IMR-90 (cell line): Measurements from ENCODE around the gene SH3TC1. TPM values are rescaled to one million over a fixed set of nuclear protein-coding genes. Genes with fewer than 3 reads are reported as not detected.

Source experiments
- ATAC-seq: fragments of 200-7000 bp; cut with Tn5 transposase; 2 replicates; pipeline ENCODE4 v1.9.1; 2020; ENCODE audit warnings: low read depth, mild to moderate bottlenecking, moderate library complexity
- BruUV-seq: library from RNA; stranded (reverse); fragments of 400-500 nt; replicated peaks from 2 replicates; lab custom pipeline; 2021; lab: Mats Ljungman, UMichigan
- CTCF ChIA-PET: fragments of 300-600 bp; formaldehyde crosslinking; extraction: SDS; loops from one replicate; lab custom pipeline; 2021; ENCODE audit warnings: antibody characterized with exemption; lab: Yijun Ruan, JAX
- POLR2A ChIA-PET: fragments of 300-600 bp; sonication (Branson Sonifier 250); formaldehyde crosslinking; loops from one replicate; lab custom pipeline; 2022; ENCODE audit warnings: antibody characterized with exemption; ENCODE audit not compliant: unreplicated experiment; lab: Charles Lee
- DNase-seq: peaks from one replicate; pipeline ENCODE4 v3.0.0; 2013
- H2AFZ ChIP-seq: replicated peaks from 2 replicates; pipeline ENCODE3; 2013; ENCODE audit warnings: low read length, mild to moderate bottlenecking; ENCODE audit not compliant: poor library complexity
- H2AK5ac ChIP-seq: 2 replicates; pipeline ENCODE4 v1.6.1; 2013; ENCODE audit warnings: low read depth, low read length, inconsistent platforms
- H2AK9ac ChIP-seq: replicated peaks from 2 replicates; pipeline ENCODE3; 2013; ENCODE audit warnings: mild to moderate bottlenecking, low read depth, low read length, moderate library complexity; ENCODE audit not compliant: poor library complexity
- H2BK120ac ChIP-seq: 2 replicates; pipeline ENCODE4 v1.6.1; 2013; ENCODE audit warnings: low read depth, low read length, inconsistent platforms
- H2BK15ac ChIP-seq: 3 replicates; pipeline ENCODE4 v1.6.1; 2013; ENCODE audit warnings: low read depth, low read length, inconsistent platforms
- H2BK20ac ChIP-seq: 2 replicates; pipeline ENCODE4 v1.6.1; 2013; ENCODE audit warnings: low read depth, mild to moderate bottlenecking, inconsistent platforms, low read length, moderate library complexity
- H2BK5ac ChIP-seq: 2 replicates; pipeline ENCODE4 v1.6.1; 2013; ENCODE audit warnings: mild to moderate bottlenecking, low read depth, low read length, inconsistent platforms; ENCODE audit not compliant: poor library complexity, severe bottlenecking
- H3K14ac ChIP-seq: replicated peaks from 2 replicates; pipeline ENCODE4 v1.6.1; 2013; ENCODE audit warnings: low read depth, low read length, inconsistent platforms
- H3K18ac ChIP-seq: 2 replicates; pipeline ENCODE4 v1.6.1; 2013; ENCODE audit warnings: low read depth, low read length, control low read depth
- H3K23ac ChIP-seq: 2 replicates; pipeline ENCODE4 v1.6.1; 2013; ENCODE audit warnings: low read depth, low read length, inconsistent platforms
- H3K27ac ChIP-seq: 2 replicates; pipeline ENCODE4 v1.5.1; 2013; ENCODE audit warnings: mild to moderate bottlenecking, control low read depth, low read length; ENCODE audit not compliant: insufficient read depth
- H3K27me3 ChIP-seq: 2 replicates; pipeline ENCODE4 v1.6.1; 2013; ENCODE audit warnings: low read length; ENCODE audit not compliant: control insufficient read depth, insufficient read depth
- H3K36me3 ChIP-seq: 2 replicates; pipeline ENCODE4 v1.6.1; 2013; ENCODE audit warnings: low read length, mixed read lengths; ENCODE audit not compliant: control insufficient read depth, insufficient read depth
- H3K4ac ChIP-seq: 2 replicates; pipeline ENCODE4 v1.6.1; 2013; ENCODE audit warnings: low read depth, low read length, inconsistent platforms
- H3K4me1 ChIP-seq: 2 replicates; pipeline ENCODE4 v1.6.1; 2013; ENCODE audit warnings: low read length, mixed read lengths; ENCODE audit not compliant: control insufficient read depth, insufficient read depth
- H3K4me2 ChIP-seq: 2 replicates; pipeline ENCODE4 v1.6.1; 2013; ENCODE audit warnings: low read depth, mild to moderate bottlenecking, control low read depth, low read length, moderate library complexity
- H3K4me3 ChIP-seq: 2 replicates; pipeline ENCODE4 v1.5.1; 2013; ENCODE audit warnings: low read depth, mild to moderate bottlenecking, control low read depth, low read length, moderate library complexity; ENCODE audit not compliant: insufficient read depth
- H3K56ac ChIP-seq: 2 replicates; pipeline ENCODE4 v1.6.1; 2013; ENCODE audit warnings: low read length, inconsistent platforms; ENCODE audit not compliant: insufficient read depth; ENCODE audit errors: extremely low read depth
- H3K79me1 ChIP-seq, 2 experiments: 2 replicates each; pipeline ENCODE4 v1.6.1; 2013; ENCODE audit warnings: low read length in 2 of 2, inconsistent platforms in 1 of 2, low read depth in 1 of 2
- H3K9ac ChIP-seq: 2 replicates; pipeline ENCODE4 v1.6.1; 2013; ENCODE audit warnings: low read depth, low read length, control low read depth
- H3K9me1 ChIP-seq: 2 replicates; pipeline ENCODE4 v1.6.1; 2013; ENCODE audit warnings: low read length, inconsistent platforms; ENCODE audit not compliant: insufficient read depth
- H3K9me3 ChIP-seq: 2 replicates; pipeline ENCODE4 v1.6.1; 2013; ENCODE audit warnings: low read length; ENCODE audit not compliant: control insufficient read depth, insufficient read depth
- H4K20me1 ChIP-seq: 2 replicates; pipeline ENCODE4 v1.6.1; 2013; ENCODE audit warnings: low read length, inconsistent platforms; ENCODE audit not compliant: insufficient read depth
- H4K5ac ChIP-seq: 2 replicates; pipeline ENCODE4 v1.6.1; 2013; ENCODE audit warnings: mild to moderate bottlenecking, low read depth, low read length, control low read depth
- H4K8ac ChIP-seq, 2 experiments: 2 replicates each; pipeline ENCODE4 v1.6.1; 2013; ENCODE audit warnings: low read depth in 2 of 2, low read length in 2 of 2, control low read depth in 1 of 2, inconsistent platforms in 1 of 2
- H4K91ac ChIP-seq: 2 replicates; pipeline ENCODE4 v1.6.1; 2013; ENCODE audit warnings: low read depth, low read length, inconsistent platforms; ENCODE audit not compliant: insufficient read depth
- BHLHE40 ChIP-seq: fragments of 150-350 bp; IDR thresholded peaks from 2 replicates; pipeline ENCODE4 v1.6.1; 2016; ENCODE audit warnings: mild to moderate bottlenecking, low read depth, low read length
- FOS ChIP-seq: fragments of 150-350 bp; IDR thresholded peaks from 2 replicates; pipeline ENCODE4 v1.6.1; 2016; ENCODE audit warnings: low read depth, low read length
- POLR2A ChIP-seq: IDR thresholded peaks from 2 replicates; pipeline ENCODE4 v1.6.1; 2012; ENCODE audit warnings: mild to moderate bottlenecking, low read depth, low read length
- RAD21 ChIP-seq: IDR thresholded peaks from 2 replicates; pipeline ENCODE4 v1.6.1; 2012; ENCODE audit warnings: low read length, improper control_type of control experiment
- SMC3 ChIP-seq: fragments of 150-350 bp; IDR thresholded peaks from 2 replicates; pipeline ENCODE4 v1.6.1; 2016; ENCODE audit warnings: low read depth, mild to moderate bottlenecking, antibody characterized with exemption, low read length, moderate library complexity
- WGBS, 2 experiments: methylation state at CpG; one replicate each; pipeline versions ENCODE4 v1.1.5 to v1.1.7; 2013; ENCODE audit warnings: missing lambda C conversion rate in 2 of 2; ENCODE audit not compliant: insufficient read length in 1 of 2; ENCODE audit errors: extremely low coverage in 2 of 2; 5-methylcytosine and 5-hydroxymethylcytosine counted together
- dilution Hi-C: fragments of 300-500 bp; cut with HindIII; formaldehyde crosslinking; loops from one replicate; pipeline ENCODE4 v1.14.3; 2018; ENCODE audit warnings: low sequenced_read_pairs; ENCODE audit not compliant: unreplicated experiment
- in situ Hi-C: fragments of 300-500 bp; cut with MboI; formaldehyde crosslinking; loops from 3 replicates; pipeline ENCODE4 v1.14.3; 2019; ENCODE audit warnings: low sequenced_read_pairs, inconsistent platforms, mixed read lengths
- intact Hi-C: fragments of 100-400 bp; cut with micrococcal nuclease; formaldehyde crosslinking; loops from 2 replicates; pipeline ENCODE4 v1.10.0; 2022
- polyA plus RNA-seq, 3 experiments: library from polyadenylated mRNA; depleted of rRNA; stranded (reverse); fragments of >200 nt; gene quantifications; 2 replicates each; pipeline ENCODE4 v1.2.3, GENCODE V29; 2012; ENCODE audit warnings: low replicate concordance in 1 of 3
- total RNA-seq: library from RNA; depleted of rRNA; stranded (reverse); fragments of >200 nt; gene quantifications from 2 replicates; pipeline ENCODE4 v1.2.3, GENCODE V29; 2012
- TF ChIP-seq, protein P1 (sequence below): fragments of 150-350 bp; IDR thresholded peaks from 2 replicates; pipeline ENCODE4 v1.6.1; 2016; ENCODE audit warnings: low read depth, mild to moderate bottlenecking, low read length, moderate library complexity, borderline replicate concordance
- TF ChIP-seq, protein P2 (sequence below): conservative IDR thresholded peaks from 2 replicates; pipeline ENCODE4 v1.5.1; 2012; ENCODE audit warnings: mild to moderate bottlenecking, low read depth, low read length, improper control_type of control experiment

Gene SH3TC1
- total and polyA plus RNA-seq, 2 of the 4 experiments (the other 2 are of a cell fraction): 1.6 to 2.2 TPM

DNA sequence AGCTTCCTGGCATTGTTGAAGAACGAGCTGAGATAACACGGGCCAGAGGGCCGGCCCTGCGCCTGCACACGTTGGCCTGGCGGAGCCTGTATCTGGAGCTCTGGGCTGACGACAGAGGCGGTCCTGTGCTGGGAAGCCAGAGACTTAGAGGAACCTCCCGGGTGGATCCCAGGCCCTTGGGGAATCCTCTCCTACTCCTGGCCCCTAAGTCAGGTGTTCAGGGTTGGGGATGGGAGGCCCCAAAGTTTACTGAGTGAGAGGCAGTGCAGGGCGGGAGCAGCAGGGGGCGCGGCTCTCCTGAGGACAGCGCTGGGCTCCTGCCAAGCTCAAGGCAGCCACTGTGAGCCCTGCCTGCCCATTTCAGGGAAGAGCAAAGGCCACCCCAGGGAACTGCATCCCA, 68.0 kb downstream of the SH3TC1 start:
- intact Hi-C loops: loop anchor here (1.0 kb wide), 1 partner anchor 136 kb away; no protein-coding TSS in a partner anchor

More for the DNA sequence above, 68.0 kb downstream of the SH3TC1 start:
- Histone ChIP-seq H2BK15ac (no peak overlapping the region), H3K9ac (no peak overlapping the region), H2BK20ac (no peak overlapping the region), H3K4ac (no peak overlapping the region), H2BK5ac (no peak overlapping the region), H3K9me3 (no peaks in the 10 kb centered on the region), H3K56ac (no peak overlapping the region), H3K79me1 (peaks cover 0 to 12% of the 10 kb centered on the region in 2 experiments; a peak in 2 of 4 replicates), H4K20me1 (no peaks in the 10 kb centered on the region), H2AFZ (no peak overlapping the region), H3K36me3 (no peaks in the 10 kb centered on the region), H3K9me1 (peaks cover 6% of the 10 kb centered on the region; the same call in 1 of the 2 replicates), H4K91ac (no peak overlapping the region), H3K27me3 (peaks cover 9% of the 10 kb centered on the region), H4K5ac (no peak overlapping the region), H3K4me1 (peaks cover 5% of the 10 kb centered on the region), H2AK5ac (no peak overlapping the region), H3K14ac (no peak overlapping the region), H2BK120ac (no peak overlapping the region), H2AK9ac (no peak overlapping the region), H3K27ac (no peak overlapping the region), H3K23ac (no peak overlapping the region), H3K4me3 (no peak overlapping the region), H3K4me2 (no peak overlapping the region), H4K8ac (no peak overlapping the region), H3K18ac (no peak overlapping the region)
- ChIA-PET CTCF (interaction anchor here (0.6 to 1.9 kb wide), 10 partner anchors 9 to 143 kb away, joined by 3 to 10 read pairs (median 4); no protein-coding TSS in a partner anchor), POLR2A (no interaction called here)
- WGBS, 2 experiments: 53% methylated on average over 6 of the region's 13 CpGs; no CpG with 5 or more reads in 1 of the 2 experiments
- peak; percentile 33 for DNase-seq
- peak; percentile 61 for TF ChIP-seq RAD21
- TF ChIP-seq, protein P1, sequence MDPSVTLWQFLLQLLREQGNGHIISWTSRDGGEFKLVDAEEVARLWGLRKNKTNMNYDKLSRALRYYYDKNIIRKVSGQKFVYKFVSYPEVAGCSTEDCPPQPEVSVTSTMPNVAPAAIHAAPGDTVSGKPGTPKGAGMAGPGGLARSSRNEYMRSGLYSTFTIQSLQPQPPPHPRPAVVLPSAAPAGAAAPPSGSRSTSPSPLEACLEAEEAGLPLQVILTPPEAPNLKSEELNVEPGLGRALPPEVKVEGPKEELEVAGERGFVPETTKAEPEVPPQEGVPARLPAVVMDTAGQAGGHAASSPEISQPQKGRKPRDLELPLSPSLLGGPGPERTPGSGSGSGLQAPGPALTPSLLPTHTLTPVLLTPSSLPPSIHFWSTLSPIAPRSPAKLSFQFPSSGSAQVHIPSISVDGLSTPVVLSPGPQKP: no peak
- TF ChIP-seq SMC3: peak; percentile 64
- TF ChIP-seq FOS: no peak
- TF ChIP-seq BHLHE40: no peak
- TF ChIP-seq POLR2A: no peak
- TF ChIP-seq, protein P2, sequence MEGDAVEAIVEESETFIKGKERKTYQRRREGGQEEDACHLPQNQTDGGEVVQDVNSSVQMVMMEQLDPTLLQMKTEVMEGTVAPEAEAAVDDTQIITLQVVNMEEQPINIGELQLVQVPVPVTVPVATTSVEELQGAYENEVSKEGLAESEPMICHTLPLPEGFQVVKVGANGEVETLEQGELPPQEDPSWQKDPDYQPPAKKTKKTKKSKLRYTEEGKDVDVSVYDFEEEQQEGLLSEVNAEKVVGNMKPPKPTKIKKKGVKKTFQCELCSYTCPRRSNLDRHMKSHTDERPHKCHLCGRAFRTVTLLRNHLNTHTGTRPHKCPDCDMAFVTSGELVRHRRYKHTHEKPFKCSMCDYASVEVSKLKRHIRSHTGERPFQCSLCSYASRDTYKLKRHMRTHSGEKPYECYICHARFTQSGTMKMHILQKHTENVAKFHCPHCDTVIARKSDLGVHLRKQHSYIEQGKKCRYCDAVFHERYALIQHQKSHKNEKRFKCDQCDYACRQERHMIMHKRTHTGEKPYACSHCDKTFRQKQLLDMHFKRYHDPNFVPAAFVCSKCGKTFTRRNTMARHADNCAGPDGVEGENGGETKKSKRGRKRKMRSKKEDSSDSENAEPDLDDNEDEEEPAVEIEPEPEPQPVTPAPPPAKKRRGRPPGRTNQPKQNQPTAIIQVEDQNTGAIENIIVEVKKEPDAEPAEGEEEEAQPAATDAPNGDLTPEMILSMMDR: peak; percentile 57
- BruUV-seq: no TSS peak
- in situ Hi-C loops: no loop called here
- dilution Hi-C loops: no loop called here
- peak; percentile 50 for ATAC-seq
